Tibial artery (tissue), 4 donors: ENCODE results near the gene MALAT1.

Experiments used
- DNase-seq, 2 donors: peaks; one replicate each; pipeline ENCODE4 v3.0.0-alpha.2; 2019
- H3K27ac ChIP-seq, 2 donors: fragments of 200-600 bp; sonication (generic) in 1 of 2; 1 replicate in 1 of 2; 2 replicates in 1 of 2; pipeline ENCODE4 v1.5.1; 2018 to 2019; ENCODE audit warnings: mild to moderate bottlenecking in 1 of 2
- H3K27me3 ChIP-seq, 2 donors: fragments of 200-600 bp; sonication (generic) in 1 of 2; one replicate each; pipeline versions ENCODE4 v1.5.1 to v1.6.0; 2016 to 2019
- H3K36me3 ChIP-seq, 3 donors: fragments of 200-600 bp; sonication (generic) in 2 of 3; one replicate each; pipeline ENCODE4 v1.5.1; 2016 to 2019; ENCODE audit warnings: mild to moderate bottlenecking in 2 of 3
- H3K4me1 ChIP-seq, 4 donors: fragments of 200-600 bp; sonication (generic) in 2 of 4; 1 replicate in 3 of 4; 2 replicates in 1 of 4; pipeline ENCODE4 v1.5.1; 2016 to 2019
- H3K4me3 ChIP-seq, 2 donors: fragments of 200-600 bp; sonication (generic) in 1 of 2; 1 replicate in 1 of 2; 2 replicates in 1 of 2; pipeline ENCODE4 v1.5.1; 2018 to 2019; ENCODE audit warnings: mild to moderate bottlenecking in 2 of 2
- H3K9me3 ChIP-seq, 3 donors: fragments of 200-600 bp; sonication (generic) in 1 of 3; one replicate each; pipeline ENCODE4 v1.5.1; 2016 to 2019
- intact Hi-C: fragments of 100-400 bp; cut with DNase I; formaldehyde crosslinking; loops from one replicate; pipeline ENCODE4 v1.15.0; 2023; ENCODE audit warnings: low total_unique reads
- TF ChIP-seq, protein P1 (sequence below), 2 experiments: fragments of 200-600 bp in 1 of 2; fragments of 450-650 bp in 1 of 2; IDR thresholded peaks; one replicate each; pipeline ENCODE4 v1.5.1; 2017 to 2019; ENCODE audit warnings: antibody characterized with exemption in 2 of 2, mild to moderate bottlenecking in 1 of 2, moderate library complexity in 1 of 2

Gene MALAT1

DNA sequence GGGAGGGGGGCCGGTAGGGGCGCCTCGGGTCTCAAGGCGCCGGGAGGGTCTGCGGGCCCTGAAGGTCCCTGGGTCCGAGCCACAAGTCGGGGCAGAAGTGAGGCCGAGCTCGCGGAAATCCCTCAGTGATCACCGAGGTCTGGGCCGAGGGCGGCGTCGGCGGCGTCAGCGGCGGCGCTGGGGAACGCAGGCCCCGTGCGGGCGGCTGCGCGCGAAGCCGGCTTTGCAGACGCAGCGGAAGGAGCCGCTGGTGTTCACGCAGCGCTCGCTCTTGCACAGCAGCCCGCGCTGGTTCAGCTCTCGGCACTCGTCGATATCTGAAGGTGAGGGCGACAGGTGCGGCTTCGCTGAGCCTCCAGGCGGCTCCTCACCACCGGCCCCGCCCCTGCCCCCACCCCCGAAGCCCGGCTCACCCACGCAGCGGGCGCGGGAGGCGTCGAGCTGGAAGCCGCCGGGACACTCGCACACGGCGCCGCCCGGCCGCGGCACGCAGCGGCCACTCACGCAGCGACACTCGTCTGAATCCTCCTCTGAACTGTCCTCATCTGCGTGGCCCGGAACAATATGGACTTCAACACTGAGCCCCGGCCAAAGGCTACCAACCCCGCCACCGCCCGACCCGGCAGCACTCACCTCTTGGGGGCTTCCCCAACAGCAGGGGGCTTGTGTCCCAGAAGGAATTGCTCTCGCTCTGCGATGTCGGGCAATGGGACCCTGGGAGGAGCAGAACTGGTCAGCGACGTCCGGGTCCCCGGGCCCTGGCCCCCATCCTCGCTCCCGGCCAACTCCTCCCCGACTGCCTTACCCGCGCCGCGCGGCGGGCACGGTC lies 40.3 kb downstream of the MALAT1 start:
- peak overlapping the region; percentile 50 to 58 for H3K4me3 ChIP-seq
- H3K27ac ChIP-seq: peak overlapping the region; percentile 86 to 91
- peaks cover 19 to 72% (median 45%) of the 10 kb centered on the region in 3 donors for H3K36me3 ChIP-seq
- peaks cover 0 to 31% (median 23%) of the 10 kb centered on the region in 4 donors for H3K4me1 ChIP-seq
- no peak for DNase-seq
- no peaks in the 10 kb centered on the region for H3K9me3 ChIP-seq
- intact Hi-C loops: no loop called here
- TF ChIP-seq, protein P1, sequence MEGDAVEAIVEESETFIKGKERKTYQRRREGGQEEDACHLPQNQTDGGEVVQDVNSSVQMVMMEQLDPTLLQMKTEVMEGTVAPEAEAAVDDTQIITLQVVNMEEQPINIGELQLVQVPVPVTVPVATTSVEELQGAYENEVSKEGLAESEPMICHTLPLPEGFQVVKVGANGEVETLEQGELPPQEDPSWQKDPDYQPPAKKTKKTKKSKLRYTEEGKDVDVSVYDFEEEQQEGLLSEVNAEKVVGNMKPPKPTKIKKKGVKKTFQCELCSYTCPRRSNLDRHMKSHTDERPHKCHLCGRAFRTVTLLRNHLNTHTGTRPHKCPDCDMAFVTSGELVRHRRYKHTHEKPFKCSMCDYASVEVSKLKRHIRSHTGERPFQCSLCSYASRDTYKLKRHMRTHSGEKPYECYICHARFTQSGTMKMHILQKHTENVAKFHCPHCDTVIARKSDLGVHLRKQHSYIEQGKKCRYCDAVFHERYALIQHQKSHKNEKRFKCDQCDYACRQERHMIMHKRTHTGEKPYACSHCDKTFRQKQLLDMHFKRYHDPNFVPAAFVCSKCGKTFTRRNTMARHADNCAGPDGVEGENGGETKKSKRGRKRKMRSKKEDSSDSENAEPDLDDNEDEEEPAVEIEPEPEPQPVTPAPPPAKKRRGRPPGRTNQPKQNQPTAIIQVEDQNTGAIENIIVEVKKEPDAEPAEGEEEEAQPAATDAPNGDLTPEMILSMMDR (IDR thresholded peaks at IDR 0.05): no peak
- no peaks in the 10 kb centered on the region for H3K27me3 ChIP-seq

DNA sequence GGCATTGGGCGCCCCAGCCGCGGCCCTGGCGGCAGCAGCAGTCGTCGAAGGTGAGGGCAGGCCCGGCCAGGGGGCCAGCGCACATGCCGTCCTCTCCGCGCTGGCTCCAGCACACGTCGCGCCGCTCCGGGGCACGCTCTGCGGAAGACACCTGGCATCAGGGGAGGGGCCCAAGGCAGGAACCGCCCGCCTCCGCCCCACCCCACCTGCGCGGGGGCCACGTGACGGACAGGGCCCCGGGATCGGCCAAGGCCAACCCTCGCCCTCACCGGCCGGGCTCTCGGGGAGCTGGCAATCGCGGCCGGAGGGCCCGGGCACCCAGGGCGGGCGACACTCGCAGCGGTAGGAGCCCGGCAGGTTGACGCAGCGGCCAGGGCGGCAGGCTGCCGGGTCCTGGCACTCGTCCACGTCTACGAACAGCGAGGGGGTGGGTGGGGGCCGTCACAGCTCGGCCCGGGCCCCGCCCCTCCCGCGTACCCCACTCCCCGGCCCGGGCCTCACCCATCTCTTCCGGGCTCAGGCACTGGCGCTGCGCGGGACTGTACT lies 41.0 kb downstream of the MALAT1 start:
- TF ChIP-seq, protein P1 (IDR thresholded peaks at IDR 0.05): no peak
- Histone ChIP-seq H3K27me3 (no peaks in the 10 kb centered on the region), H3K4me1 (peaks cover 0 to 31% (median 23%) of the 10 kb centered on the region in 4 donors), H3K4me3 (peak overlapping the region; percentile 50 to 58), H3K27ac (peak overlapping the region; percentile 86 to 91), H3K9me3 (no peaks in the 10 kb centered on the region), H3K36me3 (peaks cover 19 to 73% (median 47%) of the 10 kb centered on the region in 3 donors)
- DNase-seq: no peak
- intact Hi-C loops: loop anchor here (2.0 to 5.0 kb wide), 2 partner anchors 29 to 47 kb away; no protein-coding TSS in a partner anchor

DNA sequence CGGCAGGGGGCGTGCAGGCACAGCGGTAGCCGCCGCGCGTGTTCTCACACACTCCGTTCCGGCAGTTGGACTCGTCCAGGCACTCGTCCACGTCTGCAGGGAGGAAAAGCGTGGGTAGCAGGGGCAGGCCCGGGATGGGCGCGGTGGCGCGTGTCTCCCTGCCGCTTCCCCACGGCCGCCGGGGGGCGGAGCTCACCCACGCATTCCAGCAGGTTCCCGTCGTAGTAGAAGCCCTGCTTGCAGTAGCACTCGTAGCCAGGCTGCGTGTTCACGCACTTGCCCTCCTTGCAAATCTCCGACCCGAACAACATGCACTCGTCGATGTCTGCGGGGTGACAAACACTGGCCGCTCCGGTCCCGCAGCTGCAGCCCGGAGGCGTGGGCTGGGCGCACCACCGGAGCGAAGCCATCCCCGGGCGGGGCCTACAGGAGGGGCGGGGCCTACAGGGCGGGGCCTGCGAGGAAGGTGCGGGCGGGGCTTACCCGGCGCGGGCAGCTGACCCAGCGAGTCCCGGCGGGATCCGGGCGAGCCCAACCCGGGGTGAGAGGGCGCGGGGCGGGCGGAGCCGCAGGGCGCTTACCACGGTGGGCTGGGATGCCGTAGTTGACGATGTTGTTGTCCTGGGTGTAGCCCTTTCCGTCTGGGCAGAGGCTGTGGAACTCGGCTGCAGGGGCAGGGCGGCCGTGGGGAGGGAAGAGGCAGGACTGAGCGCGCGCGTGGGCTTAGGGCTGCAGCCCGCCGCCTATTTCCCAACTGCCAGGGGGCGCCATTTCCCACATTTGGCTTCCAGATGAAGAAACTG lies 41.6 kb downstream of the MALAT1 start:
- DNase-seq: peak; percentile 88 to 96
- Histone ChIP-seq H3K4me1 (peaks cover 0 to 31% (median 23%) of the 10 kb centered on the region in 4 donors), H3K27me3 (no peaks in the 10 kb centered on the region), H3K4me3 (peak overlapping the region; percentile 50 to 58), H3K9me3 (no peaks in the 10 kb centered on the region), H3K27ac (peak overlapping the region; percentile 86 to 91), H3K36me3 (peaks cover 19 to 73% (median 40%) of the 10 kb centered on the region in 3 donors)
- intact Hi-C loops: loop anchor here (2.0 to 5.0 kb wide), 2 partner anchors 28 to 47 kb away; no protein-coding TSS in a partner anchor
- TF ChIP-seq, protein P1 (IDR thresholded peaks at IDR 0.05): peak; percentile 87 to 96

DNA sequence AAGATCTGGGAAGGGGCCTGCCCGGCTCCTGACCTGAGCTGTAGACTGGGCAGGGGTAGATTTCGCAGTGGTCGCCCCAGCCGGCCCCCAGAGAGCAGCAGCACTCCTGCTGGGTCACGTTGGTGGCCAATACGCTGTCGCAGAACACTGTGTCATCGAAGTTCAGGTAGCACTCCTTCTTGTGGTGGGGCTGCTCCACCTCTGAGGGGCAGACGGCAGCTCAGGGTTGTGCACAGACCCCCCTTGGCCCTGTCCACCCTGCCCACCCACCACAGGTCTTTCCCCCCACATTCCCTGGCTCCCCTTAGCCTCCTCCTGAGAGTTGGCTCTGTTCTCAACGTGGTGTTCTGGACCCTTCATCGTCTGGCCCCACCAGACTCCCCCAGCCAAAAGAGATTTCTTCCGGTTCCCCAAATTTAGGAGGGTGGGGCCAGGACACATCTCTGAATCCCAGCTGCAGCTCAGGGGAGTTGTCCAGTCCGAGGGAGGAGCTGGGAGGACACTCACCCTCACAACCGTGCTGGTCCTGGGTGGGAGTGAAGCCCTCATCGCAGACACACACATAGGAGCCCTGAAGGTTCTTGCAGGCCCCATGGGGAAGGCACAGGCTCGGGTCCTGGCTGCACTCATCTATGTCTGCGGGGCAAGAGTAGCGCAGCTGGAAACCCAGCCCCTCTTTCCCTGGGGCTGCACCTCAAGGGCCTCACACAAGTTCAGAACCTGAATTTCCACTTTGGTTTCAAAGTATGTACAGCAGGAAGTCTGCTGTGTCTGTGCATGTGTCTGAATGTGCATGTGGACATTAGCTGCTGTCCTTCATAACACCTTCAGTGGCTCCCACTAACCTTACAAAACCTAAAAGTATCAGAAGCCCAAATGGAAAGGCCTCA lies 42.5 kb downstream of the MALAT1 start:
- no peaks in the 10 kb centered on the region for H3K9me3 ChIP-seq
- H3K27ac ChIP-seq: peak overlapping the region; percentile 86 to 91
- peak overlapping the region; percentile 50 to 58 for H3K4me3 ChIP-seq
- TF ChIP-seq, protein P1 (IDR thresholded peaks at IDR 0.05): peak in 1 of 2 experiments; percentile 2
- H3K4me1 ChIP-seq: peaks cover 0 to 34% (median 23%) of the 10 kb centered on the region in 4 donors
- no peaks in the 10 kb centered on the region for H3K27me3 ChIP-seq
- intact Hi-C loops: loop anchor here (2.0 to 5.0 kb wide), 2 partner anchors 27 to 46 kb away; no protein-coding TSS in a partner anchor
- H3K36me3 ChIP-seq: peaks cover 15 to 73% (median 34%) of the 10 kb centered on the region in 3 donors
- no peak for DNase-seq
